Measurements from ENCODE around the gene GUK1. TPM values are rescaled to one million over a fixed set of nuclear protein-coding genes. Genes with fewer than 3 reads are reported as not detected.

GUK1 gene
- polyA plus RNA-seq, 3 donors = 262 to 391 (median 316) TPM

GRCh38 chr1:228140724-228141225 lies 696 bp downstream of the GUK1 start:
- Histone ChIP-seq H3K36me3 (replicated peaks in 1 of 2; ENCODE audit: control insufficient read depth in 1 of 2, insufficient read depth in 2 of 2, low read length in 2 of 2) (peaks cover 4 to 7% of the 10 kb centered on the region in 2 donors), H3K9ac (ENCODE audit: insufficient read depth, low read length, poor library complexity, severe bottlenecking) (peak overlapping the region; percentile 96), H3K4me2 (replicated peaks; ENCODE audit: extremely low read depth, low read length, poor library complexity, severe bottlenecking) (peak overlapping the region; percentile 97), H3K4me1 (ENCODE audit: control insufficient read depth in 1 of 2, insufficient read depth in 2 of 2, low read length in 2 of 2) (peaks cover 31 to 43% of the 10 kb centered on the region in 2 donors), H2AFZ (ENCODE audit: insufficient read depth, low read depth, low read length, poor library complexity, severe bottlenecking) (peak overlapping the region; percentile 37), H3K9me3 (replicated peaks in 1 of 2; ENCODE audit: control insufficient read depth in 1 of 2, insufficient read depth in 1 of 2, low read length in 2 of 2) (no peaks in the 10 kb centered on the region), H3K27me3 (ENCODE audit: control insufficient read depth in 2 of 2, insufficient read depth in 2 of 2, low read length in 2 of 2) (no peaks in the 10 kb centered on the region), H3K4me3 (replicated peaks in 1 of 3; ENCODE audit: low read depth in 2 of 3, low read length in 3 of 3) (peak overlapping the region; percentile 72 to 97 (median 76)), H4K20me1 (ENCODE audit: insufficient read depth, low read length) (peaks cover 55% of the 10 kb centered on the region), H3K79me2 (ENCODE audit: insufficient read depth, low read length) (peaks cover 57% of the 10 kb centered on the region), H3K27ac (ENCODE audit: low read depth in 1 of 2, low read length in 2 of 2) (peak overlapping the region; percentile 90 to 92)
- no peak for DNase-seq
- Mint-ChIP-seq H3K27me3 (ENCODE audit: low read depth in 3 of 3) (peaks cover 1 to 7% (median 2%) of the 10 kb centered on the region in 3 donors), H3K4me3 (peak overlapping the region; percentile 93 to 94), H3K4me1 (peaks cover 49% of the 10 kb centered on the region), H3K27ac (peak overlapping the region; percentile 85 to 99 (median 98)), H3K9me3 (no peaks in the 10 kb centered on the region), H3K36me3 (peaks cover 6 to 24% of the 10 kb centered on the region in 2 donors)
- WGBS (ENCODE audit: insufficient coverage) = 10% methylated on average over 25 of the region's 25 CpGs
- intact Hi-C loops (cut with micrococcal nuclease) = loop anchor here (1.0 to 5.0 kb wide), 3 partner anchors 24 to 33 kb away; partner anchors contain the start of genes IBA57 (in 1 of the 2) and MRPL55 (in 1 of the 2)
- TF ChIP-seq CTCF (IDR thresholded peaks at IDR 0.05) = no peak

GRCh38 chr1:228141226-228142044 lies 1.4 kb downstream of the GUK1 start:
- Mint-ChIP-seq H3K27ac (peak overlapping the region; percentile 85 to 99 (median 98)), H3K27me3 (ENCODE audit: low read depth in 3 of 3) (peaks cover 0 to 7% (median 2%) of the 10 kb centered on the region in 3 donors), H3K4me3 (peak overlapping the region; percentile 93 to 94), H3K36me3 (peaks cover 11 to 31% of the 10 kb centered on the region in 2 donors), H3K4me1 (peaks cover 42% of the 10 kb centered on the region), H3K9me3 (no peaks in the 10 kb centered on the region)
- H3K27me3 ChIP-seq (ENCODE audit: control insufficient read depth in 2 of 2, insufficient read depth in 2 of 2, low read length in 2 of 2) = no peaks in the 10 kb centered on the region
- H3K9me3 ChIP-seq (replicated peaks in 1 of 2; ENCODE audit: control insufficient read depth in 1 of 2, insufficient read depth in 1 of 2, low read length in 2 of 2) = no peaks in the 10 kb centered on the region
- intact Hi-C loops (cut with micrococcal nuclease) = loop anchor here in 1 of 2 donors (2.0 to 5.0 kb wide), 2 partner anchors 23 to 34 kb away; partner anchors contain the start of genes IBA57 and MRPL55
- 52% methylated on average over 21 of the region's 27 CpGs for WGBS (ENCODE audit: insufficient coverage)
- H3K4me2 ChIP-seq (replicated peaks; ENCODE audit: extremely low read depth, low read length, poor library complexity, severe bottlenecking) = peak overlapping the region; percentile 97
- peak overlapping the region; percentile 90 to 92 for H3K27ac ChIP-seq (ENCODE audit: low read depth in 1 of 2, low read length in 2 of 2)
- H4K20me1 ChIP-seq (ENCODE audit: insufficient read depth, low read length) = peaks cover 61% of the 10 kb centered on the region
- H3K4me3 ChIP-seq (replicated peaks in 1 of 3; ENCODE audit: low read depth in 2 of 3, low read length in 3 of 3) = peak overlapping the region; percentile 72 to 97 (median 76)
- peak in 2 of 3 donors; percentile 10 to 17 for DNase-seq
- peaks cover 62% of the 10 kb centered on the region for H3K79me2 ChIP-seq (ENCODE audit: insufficient read depth, low read length)
- H3K4me1 ChIP-seq (ENCODE audit: control insufficient read depth in 1 of 2, insufficient read depth in 2 of 2, low read length in 2 of 2) = peaks cover 27 to 38% of the 10 kb centered on the region in 2 donors
- H2AFZ ChIP-seq (ENCODE audit: insufficient read depth, low read depth, low read length, poor library complexity, severe bottlenecking) = no peak overlapping the region
- H3K36me3 ChIP-seq (replicated peaks in 1 of 2; ENCODE audit: control insufficient read depth in 1 of 2, insufficient read depth in 2 of 2, low read length in 2 of 2) = peaks cover 10 to 14% of the 10 kb centered on the region in 2 donors
- peak overlapping the region; percentile 96 for H3K9ac ChIP-seq (ENCODE audit: insufficient read depth, low read length, poor library complexity, severe bottlenecking)
- TF ChIP-seq CTCF (IDR thresholded peaks at IDR 0.05) = no peak
